Suprapubic skin (tissue), 4 donors: Measurements from ENCODE around the gene PDE4B. TPM values are rescaled to one million over a fixed set of nuclear protein-coding genes. Genes with fewer than 3 reads are reported as not detected.

Experiments
- DNase-seq, 2 donors: peaks; one replicate each; pipeline ENCODE4 v3.0.0-alpha.2; 2019; ENCODE audit warnings: low spot score in 2 of 2
- H3K27ac ChIP-seq: fragments of 200-600 bp; sonication (generic); one replicate; pipeline ENCODE4 v1.5.1; 2019
- H3K27me3 ChIP-seq: fragments of 200-600 bp; sonication (generic); one replicate; pipeline ENCODE4 v1.5.1; 2019
- H3K36me3 ChIP-seq: fragments of 200-600 bp; sonication (generic); one replicate; pipeline ENCODE4 v1.5.1; 2019
- H3K4me1 ChIP-seq: fragments of 200-600 bp; sonication (generic); one replicate; pipeline ENCODE4 v1.5.1; 2019
- H3K4me3 ChIP-seq: fragments of 200-600 bp; sonication (generic); one replicate; pipeline ENCODE4 v1.5.1; 2019; ENCODE audit warnings: mild to moderate bottlenecking
- H3K9me3 ChIP-seq: fragments of 200-600 bp; sonication (generic); one replicate; pipeline ENCODE4 v1.5.1; 2019
- CTCF ChIP-seq, 2 donors: fragments of 200-600 bp in 1 of 2; fragments of 450-650 bp in 1 of 2; sonication (generic) in 1 of 2; IDR thresholded peaks; one replicate each; pipeline ENCODE4 v1.5.1; 2016 to 2019; ENCODE audit warnings: antibody characterized with exemption in 2 of 2, mild to moderate bottlenecking in 1 of 2, moderate library complexity in 1 of 2
- EP300 ChIP-seq: sonication (generic); formaldehyde crosslinking; IDR thresholded peaks from one replicate; pipeline ENCODE4 v1.6.1; 2017; ENCODE audit warnings: antibody characterized with exemption
- POLR2A ChIP-seq, 2 donors: fragments of 450-650 bp; IDR thresholded peaks; one replicate each; pipeline ENCODE4 v1.6.1; 2017; ENCODE audit warnings: antibody characterized with exemption in 2 of 2, mild to moderate bottlenecking in 2 of 2, moderate library complexity in 2 of 2
- POLR2AphosphoS5 ChIP-seq, 3 donors: sonication (generic); formaldehyde crosslinking; IDR thresholded peaks; one replicate each; pipeline ENCODE4 v1.6.1; 2017; ENCODE audit warnings: antibody characterized with exemption in 3 of 3
- WGBS: methylation state at CpG from one replicate; pipeline ENCODE4 v1.1.5; 2018; 5-methylcytosine and 5-hydroxymethylcytosine counted together
- total RNA-seq, 4 donors: library from RNA; depleted of rRNA; stranded (reverse); fragments of >200 nt; gene quantifications; one replicate each; pipeline ENCODE4 v1.1.0, GENCODE V29; 2016

The PDE4B gene
- total RNA-seq = 10 to 100 TPM; 14.2 to 27.6 (median 16.7) TPM

GRCh38 chr1:65792669-65793358 lies at the start of gene PDE4B:
TSS of gene PDE4B (plus strand) at chr1:65792895.
- 3% methylated on average over 22 of the region's 67 CpGs for WGBS
- peak within 1 kb of the TSS; percentile 39 for H3K4me3 ChIP-seq
- H3K9me3 ChIP-seq = peaks cover 6% of the 10 kb centered on the region
- no peak within 1 kb of the TSS for H3K27ac ChIP-seq
- no peaks in the 10 kb centered on the region for H3K36me3 ChIP-seq
- TF ChIP-seq EP300 (no peak), POLR2AphosphoS5 (IDR thresholded peaks at IDR 0.05) (no peak), POLR2A (IDR thresholded peaks at IDR 0.05) (no peak), CTCF (IDR thresholded peaks at IDR 0.05) (no peak)
- H3K4me1 ChIP-seq = peaks cover 14% of the 10 kb centered on the region
- peak in 1 of 2 donors; percentile 59 for DNase-seq
- peaks cover 45% of the 10 kb centered on the region for H3K27me3 ChIP-seq

- no peak overlapping the region for H3K27ac ChIP-seq
- no peak for TF ChIP-seq POLR2AphosphoS5 (IDR thresholded peaks at IDR 0.05)
- TF ChIP-seq CTCF (IDR thresholded peaks at IDR 0.05) = no peak
- no peak for TF ChIP-seq EP300
- no peak for TF ChIP-seq POLR2A (IDR thresholded peaks at IDR 0.05)
- H3K4me3 ChIP-seq = no peak overlapping the region
- DNase-seq = no peak
- whole genome bisulfite sequencing = 74% methylated on average over 1 of the region's 1 CpG
- H3K4me1 ChIP-seq = no peaks in the 10 kb centered on the region
- H3K9me3 ChIP-seq = peaks cover 7% of the 10 kb centered on the region
- H3K27me3 ChIP-seq = no peaks in the 10 kb centered on the region
- no peaks in the 10 kb centered on the region for H3K36me3 ChIP-seq
These were observed 48.0 kb upstream of the PDE4B start for GRCh38 chr1:65744731-65745130.

GRCh38 chr1:65751961-65752360 lies 40.7 kb upstream of the PDE4B start:
- DNase-seq = no peak
- no peak for TF ChIP-seq POLR2AphosphoS5 (IDR thresholded peaks at IDR 0.05)
- no peak for TF ChIP-seq CTCF (IDR thresholded peaks at IDR 0.05)
- TF ChIP-seq POLR2A (IDR thresholded peaks at IDR 0.05) = no peak
- no peak for TF ChIP-seq EP300
- H3K4me1 ChIP-seq = no peaks in the 10 kb centered on the region

GRCh38 chr1:65756616-65757015 lies 36.1 kb upstream of the PDE4B start:
- no peak for DNase-seq
- Histone ChIP-seq H3K4me1 (no peaks in the 10 kb centered on the region), H3K27me3 (no peaks in the 10 kb centered on the region), H3K27ac (no peak overlapping the region), H3K4me3 (no peak overlapping the region), H3K36me3 (no peaks in the 10 kb centered on the region), H3K9me3 (no peaks in the 10 kb centered on the region)
- TF ChIP-seq EP300 = no peak
- TF ChIP-seq CTCF (IDR thresholded peaks at IDR 0.05) = no peak

More at GRCh38 chr1:65751961-65752360, 40.7 kb upstream of the PDE4B start:
- no peaks in the 10 kb centered on the region for H3K36me3 ChIP-seq
- H3K27me3 ChIP-seq = no peaks in the 10 kb centered on the region
- no peaks in the 10 kb centered on the region for H3K9me3 ChIP-seq
- no peak overlapping the region for H3K27ac ChIP-seq
- H3K4me3 ChIP-seq = no peak overlapping the region
- WGBS = 38% methylated on average over 3 of the region's 3 CpGs

- Histone ChIP-seq H3K36me3 (no peaks in the 10 kb centered on the region), H3K4me3 (no peak overlapping the region), H3K27me3 (no peaks in the 10 kb centered on the region), H3K4me1 (no peaks in the 10 kb centered on the region), H3K9me3 (no peaks in the 10 kb centered on the region), H3K27ac (no peak overlapping the region)
- no peak for DNase-seq
- TF ChIP-seq POLR2AphosphoS5 (IDR thresholded peaks at IDR 0.05) = no peak
- TF ChIP-seq CTCF (IDR thresholded peaks at IDR 0.05) = no peak
- no peak for TF ChIP-seq EP300
- no peak for TF ChIP-seq POLR2A (IDR thresholded peaks at IDR 0.05)
- WGBS = 63% methylated on average over 1 of the region's 1 CpG
These were observed 35.2 kb upstream of the PDE4B start for GRCh38 chr1:65757531-65757930.
